Measurements from ENCODE around the gene STX8.

The STX8 gene

GRCh38 chr17:9439851-9440250, 135.8 kb downstream of the STX8 start:
- CTCF ChIA-PET = no interaction called here

GRCh38 chr17:9436630-9437029, 139.0 kb downstream of the STX8 start:
- TF ChIP-seq TARDBP (IDR thresholded peaks at IDR 0.05) = no peak
- TF ChIP-seq HDGF (IDR thresholded peaks at IDR 0.05; ENCODE audit: borderline replicate concordance) = no peak
- no peak for TF ChIP-seq L3MBTL2 (conservative IDR thresholded peaks at IDR 0.05)
- TF ChIP-seq FOXA1 (IDR thresholded peaks at IDR 0.05) = no peak
- no peak for TF ChIP-seq FOXM1 (IDR thresholded peaks at IDR 0.05; ENCODE audit: borderline replicate concordance)
- no peak for TF ChIP-seq CTBP1 (IDR thresholded peaks at IDR 0.05; ENCODE audit: borderline replicate concordance)
- CTCF ChIA-PET = no interaction called here
- POLR2A ChIA-PET = no interaction called here
- DNase-seq (ENCODE audit: extremely low spot score) = no peak

More at GRCh38 chr17:9439851-9440250, 135.8 kb downstream of the STX8 start:
- no peak for DNase-seq (ENCODE audit: extremely low spot score)
- POLR2A ChIA-PET = no interaction called here
- TF ChIP-seq FOXK2 (IDR thresholded peaks at IDR 0.05) = no peak
- no peak for TF ChIP-seq LEF1 (IDR thresholded peaks at IDR 0.05; ENCODE audit: borderline replicate concordance)
- TF ChIP-seq L3MBTL2 (conservative IDR thresholded peaks at IDR 0.05) = no peak
- no peak for TF ChIP-seq BHLHE40 (IDR thresholded peaks at IDR 0.05; ENCODE audit: borderline replicate concordance)
- no peak for TF ChIP-seq ZNF384 (IDR thresholded peaks at IDR 0.05)
- no peak for TF ChIP-seq PKNOX1 (IDR thresholded peaks at IDR 0.05)

GRCh38 chr17:9435165-9435564, 140.5 kb downstream of the STX8 start:
- DNase-seq (ENCODE audit: extremely low spot score) = no peak
- no peak for TF ChIP-seq ELF4 (IDR thresholded peaks at IDR 0.05)
- no peak for TF ChIP-seq PKNOX1 (IDR thresholded peaks at IDR 0.05)
- TF ChIP-seq NFRKB (IDR thresholded peaks at IDR 0.05) = no peak
- no peak for TF ChIP-seq FOXM1 (IDR thresholded peaks at IDR 0.05; ENCODE audit: borderline replicate concordance)
- ChIA-PET CTCF (interaction anchor here (0.5 kb wide), 1 partner anchor 156 kb away, joined by 3 read pairs; no protein-coding TSS in a partner anchor), POLR2A (no interaction called here)

GRCh38 chr17:9434642-9435057, 141.0 kb downstream of the STX8 start:
- ChIA-PET CTCF (interaction anchor here (0.5 kb wide), 1 partner anchor 155 kb away, joined by 3 read pairs; no protein-coding TSS in a partner anchor), POLR2A (no interaction called here)
- TF ChIP-seq FOXA1 (IDR thresholded peaks at IDR 0.05) = no peak
- no peak for TF ChIP-seq L3MBTL2 (conservative IDR thresholded peaks at IDR 0.05)
- no peak for TF ChIP-seq NFRKB (IDR thresholded peaks at IDR 0.05)
- TF ChIP-seq FOXM1 (IDR thresholded peaks at IDR 0.05; ENCODE audit: borderline replicate concordance) = no peak
- TF ChIP-seq SUZ12 (IDR thresholded peaks at IDR 0.05) = no peak
- TF ChIP-seq HDGF (IDR thresholded peaks at IDR 0.05; ENCODE audit: borderline replicate concordance) = no peak
- TF ChIP-seq ZNF384 (IDR thresholded peaks at IDR 0.05) = no peak
- TF ChIP-seq PKNOX1 (IDR thresholded peaks at IDR 0.05) = no peak
- TF ChIP-seq ELF4 (IDR thresholded peaks at IDR 0.05) = no peak
- no peak for TF ChIP-seq FOXK2 (IDR thresholded peaks at IDR 0.05)
- no peak for TF ChIP-seq CTBP1 (IDR thresholded peaks at IDR 0.05; ENCODE audit: borderline replicate concordance)
- no peak for TF ChIP-seq LEF1 (IDR thresholded peaks at IDR 0.05; ENCODE audit: borderline replicate concordance)
- no peak for TF ChIP-seq BHLHE40 (IDR thresholded peaks at IDR 0.05; ENCODE audit: borderline replicate concordance)
- TF ChIP-seq SP1 (IDR thresholded peaks at IDR 0.05) = no peak
- TF ChIP-seq ARNT (IDR thresholded peaks at IDR 0.05) = no peak
- no peak for TF ChIP-seq TARDBP (IDR thresholded peaks at IDR 0.05)
- DNase-seq (ENCODE audit: extremely low spot score) = no peak

GRCh38 chr17:9432934-9433421, 142.6 kb downstream of the STX8 start:
- ChIA-PET POLR2A (no interaction called here), CTCF (interaction anchor here (0.6 kb wide), 1 partner anchor 19 kb away, joined by 5 read pairs; no protein-coding TSS in a partner anchor)
- no peak for DNase-seq (ENCODE audit: extremely low spot score)
- no peak for TF ChIP-seq SUZ12 (IDR thresholded peaks at IDR 0.05)
- TF ChIP-seq L3MBTL2 (conservative IDR thresholded peaks at IDR 0.05) = no peak
- TF ChIP-seq ELF4 (IDR thresholded peaks at IDR 0.05) = no peak
- TF ChIP-seq HDGF (IDR thresholded peaks at IDR 0.05; ENCODE audit: borderline replicate concordance) = no peak
- TF ChIP-seq BHLHE40 (IDR thresholded peaks at IDR 0.05; ENCODE audit: borderline replicate concordance) = no peak
- no peak for TF ChIP-seq ARNT (IDR thresholded peaks at IDR 0.05)
- TF ChIP-seq FOXA1 (IDR thresholded peaks at IDR 0.05) = no peak

- POLR2A ChIA-PET = no interaction called here
- no peak for DNase-seq (ENCODE audit: extremely low spot score)
- CTCF ChIA-PET = interaction anchor here (0.6 kb wide), 1 partner anchor 18 kb away, joined by 5 read pairs; no protein-coding TSS in a partner anchor
- no peak for TF ChIP-seq HDGF (IDR thresholded peaks at IDR 0.05; ENCODE audit: borderline replicate concordance)
- no peak for TF ChIP-seq ELF4 (IDR thresholded peaks at IDR 0.05)
- no peak for TF ChIP-seq ZNF384 (IDR thresholded peaks at IDR 0.05)
- TF ChIP-seq ARNT (IDR thresholded peaks at IDR 0.05) = no peak
- no peak for TF ChIP-seq LEF1 (IDR thresholded peaks at IDR 0.05; ENCODE audit: borderline replicate concordance)
- TF ChIP-seq SUZ12 (IDR thresholded peaks at IDR 0.05) = no peak
- no peak for TF ChIP-seq FOXK2 (IDR thresholded peaks at IDR 0.05)
- no peak for TF ChIP-seq BHLHE40 (IDR thresholded peaks at IDR 0.05; ENCODE audit: borderline replicate concordance)
- TF ChIP-seq PKNOX1 (IDR thresholded peaks at IDR 0.05) = no peak
- TF ChIP-seq L3MBTL2 (conservative IDR thresholded peaks at IDR 0.05) = no peak
- TF ChIP-seq SP1 (IDR thresholded peaks at IDR 0.05) = no peak
- no peak for TF ChIP-seq CTBP1 (IDR thresholded peaks at IDR 0.05; ENCODE audit: borderline replicate concordance)
- no peak for TF ChIP-seq FOXA1 (IDR thresholded peaks at IDR 0.05)
- TF ChIP-seq FOXM1 (IDR thresholded peaks at IDR 0.05; ENCODE audit: borderline replicate concordance) = no peak
Observed at GRCh38 chr17:9432134-9432885, 143.3 kb downstream of the STX8 start.
